ENCODE measurements around the gene LIAS. TPM values are rescaled to one million over a fixed set of nuclear protein-coding genes. Genes with fewer than 3 reads are reported as not detected.

The LIAS gene
- total RNA-seq, 6 experiments from 2014 or later: 7.0 to 20.4 (median 13.1) TPM

DNA sequence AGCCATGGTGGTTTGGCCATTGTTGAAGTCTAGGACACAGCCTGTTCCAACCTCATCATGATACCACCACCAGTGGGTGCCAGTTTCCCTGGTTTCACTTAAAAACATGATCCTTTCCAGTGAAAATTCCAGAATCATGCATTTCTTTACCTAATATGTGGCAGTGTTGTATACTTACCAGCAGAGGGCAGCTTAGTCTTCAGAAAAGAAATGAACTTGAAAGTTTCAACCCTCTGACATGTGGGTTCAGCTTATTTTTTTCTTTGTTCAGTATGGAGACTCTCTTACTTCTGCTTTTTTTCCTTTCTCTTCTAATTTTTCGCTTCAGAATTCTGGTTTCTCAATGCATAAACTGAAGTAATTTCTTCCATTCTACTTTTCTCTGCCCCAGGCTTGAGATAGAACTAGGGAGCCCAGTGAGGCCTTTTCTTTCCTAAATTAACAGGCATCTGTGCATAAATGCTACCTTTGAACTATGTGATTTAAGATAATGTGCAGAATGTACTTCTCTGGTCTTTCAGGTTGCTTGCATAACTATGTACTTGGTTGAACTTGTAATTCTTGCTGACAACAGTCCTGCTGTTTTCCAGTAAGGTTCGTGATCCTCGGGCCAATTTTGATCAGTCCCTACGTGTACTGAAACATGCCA, 10.7 kb downstream of the LIAS start:
- peaks cover 0 to 46% (median 13%) of the 10 kb centered on the region in 4 donors for H3K4me1 ChIP-seq
- peak overlapping the region; percentile 72 to 88 (median 83) for H3K27ac ChIP-seq
- H3K4me3 ChIP-seq: peak overlapping the region in 1 of 3 donors; percentile 14
- peaks cover 0 to 5% (median 0%) of the 10 kb centered on the region in 4 donors for H3K36me3 ChIP-seq
- WGBS (ENCODE audit: insufficient coverage, low coverage, low lambda C conversion rate, missing lambda C conversion rate): 22% methylated on average over 4 of the region's 4 CpGs
- no peaks in the 10 kb centered on the region for H3K9me3 ChIP-seq
- ATAC-seq (peak; percentile 67 to 91 (median 76)), DNase-seq (peak in 2 of 3 donors; percentile 31 to 66)
- intact Hi-C loops (cut with DNase I): no loop called here
- TF ChIP-seq, protein P1, sequence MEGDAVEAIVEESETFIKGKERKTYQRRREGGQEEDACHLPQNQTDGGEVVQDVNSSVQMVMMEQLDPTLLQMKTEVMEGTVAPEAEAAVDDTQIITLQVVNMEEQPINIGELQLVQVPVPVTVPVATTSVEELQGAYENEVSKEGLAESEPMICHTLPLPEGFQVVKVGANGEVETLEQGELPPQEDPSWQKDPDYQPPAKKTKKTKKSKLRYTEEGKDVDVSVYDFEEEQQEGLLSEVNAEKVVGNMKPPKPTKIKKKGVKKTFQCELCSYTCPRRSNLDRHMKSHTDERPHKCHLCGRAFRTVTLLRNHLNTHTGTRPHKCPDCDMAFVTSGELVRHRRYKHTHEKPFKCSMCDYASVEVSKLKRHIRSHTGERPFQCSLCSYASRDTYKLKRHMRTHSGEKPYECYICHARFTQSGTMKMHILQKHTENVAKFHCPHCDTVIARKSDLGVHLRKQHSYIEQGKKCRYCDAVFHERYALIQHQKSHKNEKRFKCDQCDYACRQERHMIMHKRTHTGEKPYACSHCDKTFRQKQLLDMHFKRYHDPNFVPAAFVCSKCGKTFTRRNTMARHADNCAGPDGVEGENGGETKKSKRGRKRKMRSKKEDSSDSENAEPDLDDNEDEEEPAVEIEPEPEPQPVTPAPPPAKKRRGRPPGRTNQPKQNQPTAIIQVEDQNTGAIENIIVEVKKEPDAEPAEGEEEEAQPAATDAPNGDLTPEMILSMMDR (IDR thresholded peaks at IDR 0.05): peak; percentile 82 to 95 (median 88)
- TF ChIP-seq POLR2A (IDR thresholded peaks at IDR 0.05): no peak
- H3K27me3 ChIP-seq: no peaks in the 10 kb centered on the region

- TF ChIP-seq, protein P1 (IDR thresholded peaks at IDR 0.05): no peak
- TF ChIP-seq POLR2A (IDR thresholded peaks at IDR 0.05): no peak
- no peaks in the 10 kb centered on the region for H3K9me3 ChIP-seq
- H3K27ac ChIP-seq: peak overlapping the region; percentile 72 to 88 (median 83)
- DNase-seq (no peak), ATAC-seq (peak; percentile 46 to 72 (median 62))
- H3K4me1 ChIP-seq: peaks cover 0 to 41% (median 13%) of the 10 kb centered on the region in 4 donors
- no peaks in the 10 kb centered on the region for H3K27me3 ChIP-seq
- H3K4me3 ChIP-seq: peak overlapping the region in 1 of 3 donors; percentile 14
- 40% methylated on average over 1 of the region's 1 CpG for WGBS (ENCODE audit: insufficient coverage, low coverage, low lambda C conversion rate, missing lambda C conversion rate)
- no peaks in the 10 kb centered on the region for H3K36me3 ChIP-seq
- intact Hi-C loops (cut with DNase I): no loop called here
Observed at GRCh38 chr4:39470402-39470801, 11.5 kb downstream of the LIAS start.

GRCh38 chr4:39472396-39472795, 13.5 kb downstream of the LIAS start:
- Histone ChIP-seq H3K9me3 (no peaks in the 10 kb centered on the region), H3K27ac (peak overlapping the region in 2 of 3 donors; percentile 42 to 88), H3K4me1 (peaks cover 0 to 31% (median 9%) of the 10 kb centered on the region in 4 donors), H3K4me3 (peak overlapping the region in 1 of 3 donors; percentile 15), H3K36me3 (no peaks in the 10 kb centered on the region), H3K27me3 (no peaks in the 10 kb centered on the region)
- peak in 3 of 4 donors; percentile 7 to 20 (median 11) for ATAC-seq
- intact Hi-C loops (cut with DNase I): no loop called here
- DNase-seq: no peak
- TF ChIP-seq POLR2A (IDR thresholded peaks at IDR 0.05): no peak
- TF ChIP-seq, protein P1 (IDR thresholded peaks at IDR 0.05): no peak
- WGBS (ENCODE audit: insufficient coverage, low coverage, low lambda C conversion rate, missing lambda C conversion rate): 43% methylated on average over 3 of the region's 3 CpGs

- WGBS (ENCODE audit: insufficient coverage, low coverage, low lambda C conversion rate, missing lambda C conversion rate): 95% methylated on average over 5 of the region's 5 CpGs
- Histone ChIP-seq H3K36me3 (no peaks in the 10 kb centered on the region), H3K27ac (no peak overlapping the region), H3K9me3 (no peaks in the 10 kb centered on the region), H3K4me1 (peaks cover 0 to 14% (median 3%) of the 10 kb centered on the region in 4 donors), H3K27me3 (no peaks in the 10 kb centered on the region), H3K4me3 (no peak overlapping the region)
- DNase-seq (no peak), ATAC-seq (no peak)
- intact Hi-C loops (cut with DNase I): no loop called here
- TF ChIP-seq, protein P1 (IDR thresholded peaks at IDR 0.05): no peak
- TF ChIP-seq POLR2A (IDR thresholded peaks at IDR 0.05): no peak
Observed at GRCh38 chr4:39476187-39476895, 17.5 kb downstream of the LIAS start.
